Right lung (tissue), 10 donors: Measurements from ENCODE around the gene STARD8. TPM values are rescaled to one million over a fixed set of nuclear protein-coding genes. Genes with fewer than 3 reads are reported as not detected.
"Not testable (repeated sequence)": the region's sequence is repeated elsewhere in the genome, so short reads cannot be mapped to it uniquely, and the experiment has no call there.

Experiments used
- DNase-seq, 2 donors: peaks; one replicate each; pipeline ENCODE4 v3.0.0-alpha.2; 2013
- long read RNA-seq, 8 donors: transcript quantifications; one replicate each; lab custom pipeline, GENCODE V29; 2026
- polyA plus RNA-seq, 5 donors: library from polyadenylated mRNA; unstranded; fragments of 120-200 nt; gene quantifications; one replicate each; pipeline versions ENCODE4 v1.2.1 to v1.2.3, GENCODE V29; 2013; ENCODE audit warnings: inconsistent platforms in 1 of 5, low replicate concordance in 1 of 5; ENCODE audit not compliant: insufficient read length in 5 of 5, insufficient read depth in 1 of 5

Gene STARD8, protein sequence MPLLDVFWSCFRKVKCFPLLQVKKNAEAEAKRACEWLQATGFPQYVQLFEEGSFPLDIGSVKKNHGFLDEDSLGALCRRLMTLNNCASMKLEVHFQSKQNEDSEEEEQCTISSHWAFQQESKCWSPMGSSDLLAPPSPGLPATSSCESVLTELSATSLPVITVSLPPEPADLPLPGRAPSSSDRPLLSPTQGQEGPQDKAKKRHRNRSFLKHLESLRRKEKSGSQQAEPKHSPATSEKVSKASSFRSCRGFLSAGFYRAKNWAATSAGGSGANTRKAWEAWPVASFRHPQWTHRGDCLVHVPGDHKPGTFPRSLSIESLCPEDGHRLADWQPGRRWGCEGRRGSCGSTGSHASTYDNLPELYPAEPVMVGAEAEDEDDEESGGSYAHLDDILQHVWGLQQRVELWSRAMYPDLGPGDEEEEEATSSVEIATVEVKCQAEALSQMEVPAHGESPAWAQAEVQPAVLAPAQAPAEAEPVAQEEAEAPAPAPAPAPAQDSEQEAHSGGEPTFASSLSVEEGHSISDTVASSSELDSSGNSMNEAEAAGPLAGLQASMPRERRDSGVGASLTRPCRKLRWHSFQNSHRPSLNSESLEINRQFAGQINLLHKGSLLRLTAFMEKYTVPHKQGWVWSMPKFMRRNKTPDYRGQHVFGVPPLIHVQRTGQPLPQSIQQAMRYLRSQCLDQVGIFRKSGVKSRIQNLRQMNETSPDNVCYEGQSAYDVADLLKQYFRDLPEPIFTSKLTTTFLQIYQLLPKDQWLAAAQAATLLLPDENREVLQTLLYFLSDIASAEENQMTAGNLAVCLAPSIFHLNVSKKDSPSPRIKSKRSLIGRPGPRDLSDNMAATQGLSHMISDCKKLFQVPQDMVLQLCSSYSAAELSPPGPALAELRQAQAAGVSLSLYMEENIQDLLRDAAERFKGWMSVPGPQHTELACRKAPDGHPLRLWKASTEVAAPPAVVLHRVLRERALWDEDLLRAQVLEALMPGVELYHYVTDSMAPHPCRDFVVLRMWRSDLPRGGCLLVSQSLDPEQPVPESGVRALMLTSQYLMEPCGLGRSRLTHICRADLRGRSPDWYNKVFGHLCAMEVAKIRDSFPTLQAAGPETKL
- 10 to 100 TPM; 12.3 to 17.6 (median 14.4) TPM for polyA plus RNA-seq
- long read RNA-seq, donor 1, partial matches to known transcripts = 7 of 7 reads
- long read RNA-seq, donor 1, other reads (novel, unspliced or antisense) = 0 of 7 reads
- long read RNA-seq, donor 2, full-length matches to known transcripts = 1 of 1 reads
- long read RNA-seq, donor 2, partial matches to known transcripts = 0 of 1 reads
- long read RNA-seq, donor 2, other reads (novel, unspliced or antisense) = 0 of 1 reads
- long read RNA-seq, donor 3 = 0 reads
- long read RNA-seq, donor 4 = 0 reads
- long read RNA-seq, donor 5 = 0 reads
- long read RNA-seq, donor 6 = 0 reads
- long read RNA-seq, donor 7, full-length matches to known transcripts = 3 of 3 reads
- long read RNA-seq, donor 7, partial matches to known transcripts = 0 of 3 reads
- long read RNA-seq, donor 7, other reads (novel, unspliced or antisense) = 0 of 3 reads
- long read RNA-seq, donor 8 = 0 reads

DNA sequence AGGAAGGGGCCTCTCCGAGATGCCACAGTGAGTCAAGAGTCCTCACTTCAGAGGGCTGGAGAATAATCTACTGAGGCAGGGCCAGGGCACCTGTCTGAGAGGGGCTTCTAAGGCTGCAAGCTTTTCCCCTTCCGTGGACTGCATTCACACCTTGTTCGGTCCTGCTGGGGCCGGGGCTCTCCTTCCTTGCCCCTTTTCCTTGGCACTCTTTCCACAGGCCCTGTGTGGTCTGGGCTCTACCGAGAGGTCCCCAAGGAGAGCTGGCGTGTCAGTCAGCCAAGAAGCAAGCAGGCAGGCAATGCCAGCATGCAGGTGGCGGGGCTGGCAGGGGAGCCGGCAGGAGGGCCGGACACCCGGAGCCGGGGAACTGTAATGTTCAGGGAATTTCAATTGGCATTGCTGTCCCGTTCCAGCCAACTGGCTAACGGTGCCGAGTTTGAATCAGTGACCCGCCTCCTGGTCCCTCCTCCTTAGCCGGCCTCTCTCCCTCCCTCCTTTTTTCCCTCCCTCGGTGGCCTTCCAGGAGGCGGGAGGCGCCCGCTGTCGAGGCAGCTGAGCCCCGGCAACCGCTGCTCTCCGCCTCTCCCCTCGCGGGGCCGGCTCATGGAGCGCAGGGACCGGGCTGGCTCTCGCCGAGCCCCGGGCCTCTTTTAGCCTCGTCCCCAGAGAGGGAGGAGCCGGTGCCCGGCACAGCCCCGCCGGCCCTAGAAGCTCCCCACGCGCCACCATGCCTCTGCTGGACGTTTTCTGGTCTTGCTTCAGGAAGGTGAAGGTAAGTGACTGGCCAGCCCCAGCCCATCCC is at the start of gene STARD8:
STARD8 (plus strand) TSS at position 511 of the 802 bp plus-strand sequence; CDS start at position 728, 217 bp downstream.
- no peak for DNase-seq

DNA sequence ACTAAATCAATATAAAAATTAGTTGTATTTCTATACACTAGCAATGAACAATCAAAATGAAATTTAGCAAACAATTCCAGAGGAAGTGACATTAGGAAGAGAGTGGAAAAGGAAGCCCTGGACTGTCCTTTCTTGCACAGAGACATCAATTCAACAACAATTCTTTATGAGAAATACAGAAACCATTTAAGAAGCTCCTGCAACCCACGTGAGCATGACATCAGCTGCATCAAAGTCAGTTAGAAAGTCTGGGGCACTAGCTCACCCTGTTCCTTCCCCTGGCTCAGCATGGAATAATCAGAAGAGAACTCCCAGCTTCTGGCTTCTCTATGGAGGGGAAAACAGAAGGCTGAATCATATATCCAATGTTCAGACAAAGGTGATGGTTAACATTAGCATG is 48.6 kb upstream of the STARD8 start:
- DNase-seq = no peak

DNA sequence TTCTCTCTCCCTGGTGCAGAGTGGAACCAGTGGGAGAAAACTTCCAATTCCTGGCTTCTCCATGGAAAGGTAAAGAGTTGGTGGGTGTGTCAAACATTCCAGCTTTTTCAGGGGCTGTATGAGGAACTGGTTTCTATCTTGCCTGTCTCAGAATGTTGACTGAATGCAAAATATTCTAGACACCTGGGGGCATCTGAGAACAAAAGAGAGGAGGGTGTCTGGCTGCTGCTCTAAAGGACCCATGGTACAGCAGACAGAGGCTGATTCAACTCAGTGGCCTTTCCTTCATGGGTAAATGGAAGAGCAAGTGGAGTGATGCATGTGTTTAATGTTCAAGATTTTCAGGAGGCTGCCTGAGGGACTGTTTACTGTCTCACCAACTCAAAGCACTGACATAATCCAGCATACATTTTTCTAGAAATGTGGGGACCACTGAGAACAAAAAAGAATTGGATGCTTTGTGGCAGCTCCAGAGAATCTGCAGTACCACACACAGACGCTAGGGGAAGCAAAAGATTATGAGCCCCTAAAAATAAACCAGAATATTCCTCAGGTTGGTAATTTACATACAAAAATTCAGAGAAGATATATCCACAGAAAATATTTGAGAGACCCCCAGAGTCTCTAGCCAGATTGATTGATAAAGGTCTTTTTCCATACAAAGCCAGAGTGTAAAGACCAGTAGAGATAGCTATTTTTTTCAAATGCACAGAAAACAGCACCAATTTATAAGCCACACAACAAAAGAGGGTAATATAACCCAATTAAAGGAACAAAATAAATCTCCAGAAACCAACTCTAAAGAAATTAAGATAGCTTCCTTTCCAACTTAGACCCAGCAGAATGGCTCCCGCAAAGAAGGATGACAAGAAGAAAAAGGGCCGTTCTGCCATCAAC is 48.0 kb upstream of the STARD8 start:
- no peak for DNase-seq

DNA sequence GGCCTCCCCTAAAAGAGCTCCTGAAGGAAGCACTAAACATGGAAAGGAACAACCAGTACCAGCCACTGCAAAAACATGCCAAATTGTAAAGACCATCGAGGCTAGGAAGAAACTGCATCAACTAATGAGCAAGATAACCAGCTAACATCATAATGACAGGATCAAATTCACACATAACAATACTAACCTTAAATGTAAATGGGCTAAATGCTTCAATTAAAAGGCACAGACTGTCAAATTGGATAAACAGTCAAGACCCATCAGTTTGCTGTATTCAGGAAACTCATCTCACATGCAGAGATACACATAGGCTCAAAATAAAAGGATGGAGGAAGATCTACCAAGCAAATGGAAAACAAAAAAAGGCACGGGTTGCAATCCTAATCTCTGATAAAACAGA is 43.2 kb upstream of the STARD8 start:
- not testable (repeated sequence) for DNase-seq

DNA sequence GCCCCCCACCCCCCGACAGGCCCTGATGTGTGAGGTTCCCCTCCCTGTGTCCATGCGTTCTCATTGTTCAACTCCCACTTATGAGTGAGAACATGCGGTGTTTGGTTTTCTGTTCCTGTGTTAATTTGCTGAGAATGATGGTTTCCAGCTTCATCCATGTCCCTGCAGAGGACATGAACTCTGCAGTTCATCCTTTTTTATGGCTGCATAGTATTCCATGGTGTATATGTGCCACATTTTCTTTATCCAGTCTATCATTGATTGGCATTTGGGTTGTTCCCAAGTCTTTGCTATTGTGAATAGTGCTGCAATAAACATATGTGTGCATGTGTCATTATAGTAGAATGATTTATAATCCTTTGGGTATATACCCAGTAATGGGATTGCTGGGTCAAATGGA is 32.7 kb upstream of the STARD8 start:
- not testable (repeated sequence) for DNase-seq

DNA sequence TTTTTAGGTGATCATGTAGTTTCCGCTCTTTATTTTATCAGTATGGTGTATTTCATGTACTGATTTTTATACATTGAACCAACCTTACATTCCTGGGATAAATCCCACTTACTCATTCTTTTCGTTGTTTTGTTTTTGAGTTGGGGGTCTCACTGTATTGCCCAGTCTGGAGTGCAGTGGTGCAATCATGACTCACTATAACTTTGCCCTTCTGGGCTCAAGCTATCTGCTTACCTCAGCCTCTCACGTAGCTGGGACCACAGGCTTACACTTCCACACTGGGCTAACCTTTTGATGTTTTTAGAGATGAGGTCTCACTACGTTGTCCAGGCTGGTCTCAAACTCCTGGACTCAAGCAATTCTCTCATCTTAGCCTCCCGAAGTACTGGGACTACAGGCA is 19.5 kb upstream of the STARD8 start:
- DNase-seq = no peak

DNA sequence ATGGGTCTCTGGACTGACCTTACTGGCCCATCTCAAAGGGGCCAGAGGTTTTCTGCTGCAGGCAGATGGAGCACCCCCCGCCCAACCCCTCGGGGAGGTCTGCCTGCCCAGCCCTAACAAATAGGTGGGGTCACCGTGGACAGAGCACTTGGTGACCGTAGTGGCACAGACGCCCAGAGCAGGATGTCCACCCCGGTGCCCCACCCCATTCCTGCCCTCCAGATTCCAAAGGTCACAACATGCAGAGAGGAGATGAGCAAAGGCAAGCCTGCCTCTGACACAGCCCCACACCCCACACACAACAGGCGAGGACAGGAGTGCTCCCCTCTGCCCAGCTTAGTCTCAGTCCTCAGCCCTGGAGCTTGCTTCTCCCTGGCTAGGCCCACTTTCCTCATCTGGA is 17.5 kb upstream of the STARD8 start:
- not testable (repeated sequence) for DNase-seq

DNA sequence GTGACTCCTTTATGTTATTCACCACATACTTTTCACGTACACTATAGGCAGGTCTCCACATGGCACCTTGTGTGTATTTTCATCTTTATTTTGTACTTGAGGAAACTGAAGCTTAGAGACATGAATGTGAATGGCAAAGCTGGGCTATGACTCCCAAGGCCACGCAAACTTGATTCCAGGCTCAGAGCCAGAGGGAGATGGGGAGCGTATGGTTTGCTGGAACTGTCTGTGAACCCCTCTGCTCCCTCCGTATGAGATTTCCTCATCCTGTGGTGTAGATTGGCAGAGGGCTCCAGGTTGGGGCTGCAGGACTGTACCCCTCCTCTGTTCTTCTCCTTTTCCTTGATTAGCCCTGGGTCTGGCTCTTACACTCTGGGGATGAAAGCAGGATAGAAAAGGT is 16.1 kb upstream of the STARD8 start:
- peak in 1 of 2 donors; percentile 35 for DNase-seq

DNA sequence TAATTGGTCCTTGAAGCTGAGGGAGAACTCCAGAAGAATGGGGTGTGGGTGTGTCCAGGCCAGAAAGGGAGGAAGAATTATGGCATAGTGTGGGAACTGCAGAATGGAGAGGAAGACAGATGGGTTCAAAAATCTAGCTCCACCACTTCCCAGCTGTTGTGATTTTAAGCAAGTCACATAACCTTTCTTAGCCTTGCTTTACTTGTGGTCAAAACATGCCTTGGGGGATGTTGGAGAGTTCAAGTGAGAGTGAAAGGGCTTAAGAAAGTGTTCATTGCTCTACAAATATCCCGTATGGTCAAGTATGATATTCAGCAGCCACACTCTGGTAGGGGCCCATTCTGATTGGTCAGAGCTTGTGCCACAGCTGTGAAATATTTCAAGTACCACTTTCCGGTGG is 15.0 kb upstream of the STARD8 start:
- no peak for DNase-seq

DNA sequence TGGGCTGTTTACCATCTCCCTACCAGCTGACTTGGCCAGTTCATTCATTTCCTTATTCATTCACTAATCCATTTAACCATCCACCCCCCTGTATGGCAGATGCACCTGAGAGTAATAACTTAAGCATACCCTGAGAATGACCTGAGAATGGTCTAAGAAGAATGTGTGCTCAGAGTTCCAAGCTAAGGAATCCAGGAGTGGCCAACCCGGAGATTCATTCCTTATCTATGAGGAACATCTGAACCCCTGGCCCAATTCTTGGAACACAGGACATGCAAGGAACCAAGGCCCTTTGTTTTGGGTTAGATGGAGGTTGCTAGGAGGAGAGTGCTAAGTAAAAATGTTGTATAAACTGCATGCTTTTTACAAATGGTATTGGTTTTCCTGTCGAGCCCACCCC is 13.5 kb upstream of the STARD8 start:
- no peak for DNase-seq

DNA sequence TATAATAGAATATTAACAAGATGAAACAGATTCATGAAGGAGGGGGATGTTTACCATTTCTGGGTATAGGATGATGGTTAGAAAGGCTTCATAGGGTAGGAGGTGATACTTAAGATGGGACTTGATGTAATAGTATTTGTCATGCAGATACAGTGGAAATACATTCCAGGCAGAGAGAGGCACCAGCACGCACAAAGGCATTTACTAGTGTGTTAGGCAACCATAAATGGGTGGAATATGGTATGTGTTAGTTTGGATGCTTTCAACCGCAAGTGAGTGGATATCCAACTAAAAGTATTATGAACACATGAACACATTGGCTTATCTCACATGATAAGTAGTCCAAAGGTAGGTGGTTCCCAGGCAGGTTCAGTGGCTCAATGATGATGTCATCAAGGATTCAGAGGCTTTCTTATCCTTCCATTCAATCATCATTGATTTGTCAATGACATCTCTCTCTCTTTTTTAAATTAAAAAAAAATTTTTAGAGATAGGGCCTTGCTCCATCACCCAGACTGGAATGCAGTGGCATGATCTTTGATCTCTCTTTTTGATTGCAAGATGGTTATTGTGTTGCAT is 12.7 kb upstream of the STARD8 start:
- DNase-seq = no peak

DNA sequence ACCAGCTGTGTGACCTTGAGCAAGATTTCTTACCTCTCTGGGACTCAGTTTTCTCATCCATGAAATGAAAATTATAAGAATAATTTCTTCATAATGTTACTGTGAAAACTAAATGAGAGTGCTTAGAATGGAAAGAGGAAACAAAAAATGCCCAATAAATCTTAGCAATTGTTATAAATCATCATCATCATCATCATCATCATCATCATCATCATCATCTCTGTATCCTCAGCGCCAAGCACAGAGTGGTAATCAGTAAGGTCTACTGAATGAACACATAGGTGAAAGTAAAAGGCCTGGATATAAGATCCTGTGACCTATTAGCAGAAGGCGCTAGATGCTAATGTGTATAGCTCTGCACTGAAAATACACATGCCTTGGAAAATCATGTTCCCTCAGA is 6.8 kb upstream of the STARD8 start:
- no peak for DNase-seq

DNA sequence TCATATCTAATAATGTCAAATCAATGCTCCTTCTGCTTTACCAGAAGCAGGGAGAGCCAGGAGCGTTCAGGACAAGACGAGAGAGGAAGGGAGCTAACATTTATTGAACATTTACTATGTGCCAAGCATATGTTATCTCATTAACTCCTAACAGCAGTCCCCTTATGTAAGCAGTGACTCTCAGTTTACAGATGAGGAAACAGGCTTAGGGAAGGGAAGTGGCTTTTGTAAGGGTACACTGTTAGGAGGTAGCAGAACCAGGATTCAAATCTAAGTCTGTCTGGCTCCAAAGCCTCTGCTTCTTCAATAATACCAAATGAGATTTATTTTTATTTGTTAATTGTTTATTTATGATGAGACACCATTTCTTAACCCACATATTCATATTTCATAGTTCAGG is 2.6 kb upstream of the STARD8 start:
- DNase-seq = no peak

DNA sequence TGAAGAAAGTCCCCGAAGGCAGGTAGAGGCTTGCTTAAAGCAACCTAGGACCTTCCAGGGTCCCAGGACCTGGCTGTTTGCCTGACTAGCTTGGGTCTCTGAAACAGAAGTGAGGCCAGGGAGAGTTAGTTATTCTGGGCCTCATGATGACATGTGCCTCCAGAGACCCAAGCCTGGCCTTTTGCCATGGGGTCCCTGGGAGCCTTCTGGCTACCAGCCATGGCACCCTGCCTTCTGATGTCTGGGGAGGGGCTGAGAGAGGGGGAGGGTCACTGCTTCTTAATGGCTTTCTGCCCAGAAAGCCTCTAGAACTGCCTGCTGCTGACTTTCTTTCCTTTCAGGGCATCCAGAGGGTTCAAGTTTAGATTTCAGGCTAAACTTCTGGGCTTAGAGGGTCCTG is 1.0 kb upstream of the STARD8 start:
- no peak for DNase-seq

DNA sequence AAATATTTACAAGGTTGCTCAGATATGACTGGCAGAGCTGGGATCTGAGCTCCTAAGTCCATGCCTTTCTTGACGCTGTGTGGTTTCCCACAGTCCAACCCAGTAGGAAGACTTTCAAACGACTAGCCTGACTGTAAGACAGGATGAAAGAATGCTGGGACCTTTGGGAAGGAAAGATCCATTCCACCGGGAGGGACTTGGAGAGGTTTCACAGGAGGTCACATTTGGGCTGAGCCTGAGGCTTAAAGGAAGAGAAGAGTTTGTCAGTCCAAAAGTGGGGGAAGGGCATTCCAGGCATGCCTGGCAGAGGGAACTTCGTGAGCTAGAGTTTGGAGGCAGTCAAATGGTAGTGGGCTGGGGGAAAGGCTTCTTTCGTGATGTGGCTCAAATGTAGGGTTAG is 1.5 kb downstream of the STARD8 start:
- DNase-seq = no peak

DNA sequence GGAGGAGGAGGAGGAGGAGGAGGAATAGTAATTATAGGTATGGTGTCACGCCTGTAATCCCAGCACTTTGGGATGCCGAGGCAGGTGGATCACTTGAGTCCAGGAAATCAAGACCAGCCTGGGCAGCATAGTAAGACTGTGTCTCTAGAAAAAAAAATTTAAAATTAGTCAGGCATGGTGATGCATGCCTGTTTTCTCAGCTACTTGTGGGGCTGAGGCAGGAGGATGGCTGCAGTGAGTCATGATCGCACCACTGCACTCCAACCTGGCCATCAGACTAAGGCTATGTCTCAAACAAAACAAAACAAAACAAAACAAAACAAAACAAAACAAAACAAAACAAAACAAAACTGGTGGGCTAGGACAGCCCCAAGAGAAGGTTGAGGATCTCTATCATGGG is 3.0 kb downstream of the STARD8 start:
- DNase-seq = no peak

DNA sequence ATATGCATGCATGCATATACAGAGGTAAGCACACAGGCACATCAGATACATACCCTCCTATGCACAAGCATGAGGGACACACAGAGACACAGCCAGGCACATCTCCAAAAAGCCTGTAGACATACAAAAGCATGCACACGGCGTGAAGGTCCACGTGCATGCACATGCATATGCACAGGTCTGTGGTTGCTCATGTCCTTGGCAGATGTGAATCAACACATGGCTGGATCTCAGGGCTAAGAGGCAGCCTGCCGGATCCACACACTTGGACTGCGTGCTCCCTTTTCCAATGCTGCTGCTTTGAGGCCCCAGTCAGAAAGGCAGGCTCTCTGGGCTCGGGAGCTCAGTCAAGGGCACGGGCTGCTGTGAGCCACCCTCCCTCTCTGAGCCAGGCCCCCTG is 3.6 kb downstream of the STARD8 start:
- DNase-seq = no peak

DNA sequence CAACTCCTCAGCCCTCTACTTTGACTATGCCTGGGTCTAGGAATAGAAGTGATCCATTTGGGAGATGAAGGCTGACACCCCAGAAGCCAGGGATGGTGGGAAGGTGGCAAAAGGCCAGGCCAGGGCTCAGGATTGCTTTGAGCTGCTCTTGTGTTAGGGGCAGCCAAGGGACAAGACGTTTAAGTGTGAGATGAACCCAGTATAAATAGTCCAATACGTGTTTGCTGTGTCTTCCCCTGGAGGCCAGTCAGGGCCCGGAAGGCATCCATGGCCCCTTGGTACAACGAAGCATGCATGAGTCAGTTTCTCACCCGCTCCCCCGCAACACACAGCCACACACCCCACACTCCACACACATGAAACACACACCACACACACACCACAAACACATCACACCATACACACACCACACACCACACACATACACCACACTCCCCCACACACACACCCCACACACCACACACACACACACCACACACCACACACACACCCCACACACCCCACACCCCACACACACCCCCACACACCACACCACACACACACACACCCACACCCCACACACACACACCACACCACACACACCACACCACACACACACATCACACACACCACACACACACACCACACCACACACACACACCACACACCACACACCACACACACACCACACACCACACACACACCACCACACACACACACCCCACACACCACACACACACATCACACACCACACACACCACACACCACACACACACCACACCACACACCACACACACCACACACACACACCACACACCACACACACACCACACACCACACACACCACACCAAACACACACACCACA is 5.1 kb downstream of the STARD8 start:
- no peak for DNase-seq
